ENCODE measurements around the gene CAMK2A.

- no peak for TF ChIP-seq EZH2 (IDR thresholded peaks at IDR 0.05; ENCODE audit: low read length, missing control alignments)
- no peak for TF ChIP-seq CTCF (conservative IDR thresholded peaks at IDR 0.05 in 1 of 2, IDR thresholded peaks at IDR 0.05 in 1 of 2; ENCODE audit: low read depth in 1 of 2, low read length in 2 of 2)
Measured at GRCh38 chr5:150321784-150322183, 32.2 kb upstream of the CAMK2A start.

Measured in fibroblast of lung (primary cell).